ENCODE measurements around the gene ZBED3. TPM values are rescaled to one million over a fixed set of nuclear protein-coding genes. Genes with fewer than 3 reads are reported as not detected.

The ZBED3 gene
- total RNA-seq, 2 experiments from 2014 or later, result 0.58 to 0.80 TPM

- DNase-seq, result no peak
- H3K9me3 Mint-ChIP-seq (ENCODE audit: low read depth), result peaks cover 1% of the 10 kb centered on the region
- H3K4me3 Mint-ChIP-seq, result no peak overlapping the region
- CTCF ChIA-PET, result no interaction called here
- H3K27ac Mint-ChIP-seq, result no peak overlapping the region
- peaks cover 2% of the 10 kb centered on the region for H3K36me3 Mint-ChIP-seq
- ATAC-seq, result no peak
- H3K27me3 Mint-ChIP-seq, result peaks cover 23% of the 10 kb centered on the region
- peaks cover 9% of the 10 kb centered on the region for H3K4me1 Mint-ChIP-seq
Measured at GRCh38 chr5:77022511-77023417, 64.3 kb downstream of the ZBED3 start.

Other genes with a start within 250 kb of the ZBED3 start
- 1 to 10 TPM in 1 of 2 experiments, under 1 TPM in 1; 0.42 to 2.1 TPM for gene S100Z, start 237.3 kb downstream of the ZBED3 start, total RNA-seq
- gene CRHBP, start 134.2 kb downstream of the ZBED3 start, total RNA-seq, result under 1 TPM in 1 of 2 experiments, not detected in 1; 0.20 TPM
- 10 to 100 TPM; 28.6 to 29.3 TPM for gene AGGF1, start 56.9 kb downstream of the ZBED3 start, total RNA-seq
- gene PDE8B, start 123.4 kb upstream of the ZBED3 start, total RNA-seq, result under 1 TPM in 1 of 2 experiments, not detected in 1; 0.68 TPM

Data from activated CD8-positive, alpha-beta memory T cell treated with anti-CD3 and anti-CD28 coated beads, Interleukin-2, amount 10 ng/mL, durations not matched to agents 7 days and 5 days (primary cell).